HG03280 (cell line): Measurements from ENCODE around the gene SETD2.

Experiments
- ATAC-seq: cut with Tn5 transposase; IDR thresholded peaks from one replicate; pipeline ENCODE4 v1.9.1; 2021; ENCODE audit warnings: mild to moderate bottlenecking, moderate library complexity; ENCODE audit not compliant: unreplicated experiment

SETD2 gene

GRCh38 chr3:47000922-47001730 is 162.8 kb downstream of the SETD2 start:
- no peak for ATAC-seq

- ATAC-seq, result no peak
These were observed 163.6 kb downstream of the SETD2 start for GRCh38 chr3:47000198-47000815.

DNA sequence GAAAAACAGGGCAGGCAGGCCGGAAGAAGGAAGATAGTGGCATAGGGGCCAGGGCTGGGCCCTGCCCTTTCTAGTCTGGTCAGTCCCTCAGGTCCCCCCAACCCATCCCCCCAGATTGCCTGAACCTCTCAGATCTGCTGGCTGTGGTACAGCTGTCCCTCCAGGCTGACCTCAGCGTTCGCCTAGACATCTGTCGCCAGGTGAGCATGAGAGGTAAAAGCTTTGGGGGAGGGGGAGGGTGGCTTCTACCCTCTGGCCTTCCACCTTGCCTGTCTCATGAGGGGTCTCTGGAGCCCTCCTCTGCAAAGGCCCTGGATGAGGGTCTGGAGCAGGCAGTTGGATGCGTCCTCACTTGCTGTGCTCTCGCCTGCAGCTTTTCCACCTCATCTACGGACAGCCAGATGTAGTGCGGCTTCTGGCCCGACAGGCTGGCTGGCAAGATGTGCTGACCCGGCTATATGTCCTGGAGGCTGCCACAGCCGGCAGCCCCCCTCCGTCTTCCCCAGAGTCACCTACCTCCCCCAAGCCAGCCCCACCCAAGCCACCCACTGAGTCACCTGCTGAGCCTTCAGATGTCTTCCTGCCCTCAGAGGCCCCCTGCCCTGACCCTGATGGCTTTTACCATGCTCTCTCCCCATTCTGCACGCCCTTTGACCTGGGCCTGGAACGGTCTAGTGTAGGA is 164.3 kb downstream of the SETD2 start:
- no peak for ATAC-seq

GRCh38 chr3:46998852-46999515 is 164.9 kb downstream of the SETD2 start:
- no peak for ATAC-seq

GRCh38 chr3:46998121-46998851 is 165.6 kb downstream of the SETD2 start:
- ATAC-seq, result no peak

DNA sequence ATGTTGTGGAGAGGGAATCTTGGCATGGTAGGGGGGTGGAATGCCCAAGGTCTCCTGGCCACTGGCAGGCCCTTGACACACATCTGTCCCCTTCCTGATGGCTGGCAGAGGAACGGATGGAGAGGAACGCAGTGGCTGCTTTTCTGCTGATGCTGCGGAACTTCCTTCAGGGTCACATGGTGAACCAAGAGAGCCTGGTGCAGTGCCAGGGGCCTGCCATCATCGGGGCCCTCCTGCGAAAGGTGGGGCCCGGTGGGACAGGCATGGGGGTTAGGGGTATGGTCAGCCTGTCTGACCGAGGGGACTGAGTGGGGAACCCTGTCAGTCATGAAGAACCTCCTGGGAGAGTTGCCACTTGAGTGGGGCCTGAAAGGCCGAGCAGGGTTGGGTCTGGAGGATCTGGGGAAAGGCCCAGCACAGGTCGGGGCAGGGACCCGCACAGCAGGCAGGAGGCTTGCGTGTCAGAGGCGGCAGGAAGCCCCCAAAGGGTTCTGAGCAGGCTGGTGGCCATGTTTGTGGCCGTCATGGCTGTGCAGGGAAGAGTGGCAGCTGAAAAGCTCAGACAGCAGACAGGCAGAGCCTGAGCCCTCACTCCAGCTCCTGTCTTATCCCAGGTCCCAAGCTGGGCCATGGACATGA is 166.3 kb downstream of the SETD2 start:
- ATAC-seq, result no peak

GRCh38 chr3:46996689-46997452 is 167.0 kb downstream of the SETD2 start:
- ATAC-seq, result no peak

DNA sequence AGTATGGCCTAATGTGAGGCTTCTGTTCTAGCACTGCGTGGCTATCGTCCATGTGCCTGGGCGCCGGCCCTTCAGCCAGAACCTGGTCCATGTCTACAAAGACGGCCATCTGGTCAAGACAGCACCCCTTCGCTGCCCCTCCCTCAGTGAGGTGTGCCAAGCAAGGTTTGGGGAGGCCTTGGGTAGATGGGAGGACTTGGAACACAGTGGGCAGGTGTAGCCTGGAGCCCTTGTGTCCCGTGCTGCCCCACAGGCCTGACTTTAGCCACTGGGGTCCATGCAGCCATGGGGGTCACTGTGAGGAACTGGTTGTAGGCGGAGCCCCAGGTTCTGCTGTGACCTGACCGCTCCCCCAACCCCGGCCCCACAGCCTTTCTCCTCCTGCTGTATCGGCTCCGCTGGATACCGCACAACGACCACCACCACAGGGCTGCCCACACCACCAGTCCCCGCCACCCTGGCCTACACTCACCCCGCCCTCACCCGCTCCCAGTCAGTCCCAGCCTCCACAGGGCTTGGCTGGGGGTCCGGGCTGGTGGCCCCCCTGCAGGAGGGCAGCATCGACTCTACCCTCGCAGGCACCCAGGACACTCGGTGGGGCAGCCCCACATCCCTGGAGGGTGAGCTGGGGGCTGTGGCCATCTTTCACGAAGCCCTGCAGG is 167.9 kb downstream of the SETD2 start:
- no peak for ATAC-seq

GRCh38 chr3:46994801-46995731 is 168.8 kb downstream of the SETD2 start:
- ATAC-seq, result no peak

- no peak for ATAC-seq
These were observed 169.9 kb downstream of the SETD2 start for GRCh38 chr3:46993986-46994385.

- no peak for ATAC-seq
These were observed 170.6 kb downstream of the SETD2 start for GRCh38 chr3:46993292-46993691.

DNA sequence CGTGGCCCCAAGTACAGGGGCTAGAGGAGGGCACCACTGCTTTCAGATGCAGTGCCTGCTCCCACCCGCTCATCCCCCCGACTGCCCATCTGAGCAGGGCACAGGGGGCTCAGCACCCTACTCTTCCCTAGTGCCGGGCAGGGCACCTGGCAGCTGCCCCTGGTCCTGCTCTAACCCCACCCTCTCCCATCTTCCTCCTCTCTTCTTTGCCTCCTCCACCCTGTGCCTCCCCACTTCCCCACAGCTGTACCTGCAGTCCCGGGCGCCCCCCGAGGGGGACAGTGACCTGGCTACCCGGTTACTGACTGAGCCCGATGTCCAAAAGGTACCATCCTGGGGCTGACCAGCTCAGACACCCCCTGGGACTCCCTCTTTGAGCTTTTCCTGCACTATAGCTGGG is 171.7 kb downstream of the SETD2 start:
- ATAC-seq, result no peak

- ATAC-seq, result no peak
These were observed 172.3 kb downstream of the SETD2 start for GRCh38 chr3:46991406-46992165.

DNA sequence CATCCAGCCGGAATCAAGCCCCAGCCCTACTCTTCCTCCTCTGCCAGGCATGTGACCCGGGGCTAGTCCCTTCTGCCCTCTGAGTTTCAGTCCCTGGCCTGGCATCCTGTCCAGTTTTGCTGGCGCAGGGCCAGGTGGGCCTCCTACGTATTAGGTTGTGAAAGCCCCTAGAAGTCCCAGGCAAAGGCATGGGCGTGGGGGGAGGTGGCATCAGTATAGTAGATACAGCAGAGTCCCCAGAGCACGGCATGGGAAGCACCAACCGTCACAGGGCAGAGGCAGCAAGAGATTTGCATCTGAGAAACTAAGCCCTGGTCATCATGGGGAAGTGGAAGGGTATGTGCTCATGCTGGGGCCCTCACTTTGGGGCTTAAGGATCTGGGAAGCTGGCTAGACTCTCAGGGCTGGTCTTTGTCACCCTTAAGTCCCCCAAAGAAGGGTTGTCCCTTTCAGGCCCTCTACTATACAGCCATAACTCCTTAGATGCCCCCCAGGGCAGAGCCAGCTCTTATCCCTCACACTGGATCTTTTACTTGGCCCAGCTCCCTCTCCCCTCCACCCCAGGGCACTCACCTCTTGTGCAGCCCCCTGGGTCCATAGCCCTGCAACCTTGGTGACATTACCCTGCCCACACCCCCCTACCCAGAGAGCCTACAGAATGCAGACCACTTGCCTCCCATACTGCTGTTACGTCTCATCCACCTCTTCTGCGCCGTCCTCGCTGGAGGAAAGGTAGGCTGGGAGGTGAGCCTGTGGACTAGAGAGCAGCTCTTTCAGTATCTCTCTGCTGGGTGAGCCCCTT is 173.1 kb downstream of the SETD2 start:
- ATAC-seq, result peak; percentile 30

GRCh38 chr3:46989146-46989810 is 174.6 kb downstream of the SETD2 start:
- no peak for ATAC-seq

DNA sequence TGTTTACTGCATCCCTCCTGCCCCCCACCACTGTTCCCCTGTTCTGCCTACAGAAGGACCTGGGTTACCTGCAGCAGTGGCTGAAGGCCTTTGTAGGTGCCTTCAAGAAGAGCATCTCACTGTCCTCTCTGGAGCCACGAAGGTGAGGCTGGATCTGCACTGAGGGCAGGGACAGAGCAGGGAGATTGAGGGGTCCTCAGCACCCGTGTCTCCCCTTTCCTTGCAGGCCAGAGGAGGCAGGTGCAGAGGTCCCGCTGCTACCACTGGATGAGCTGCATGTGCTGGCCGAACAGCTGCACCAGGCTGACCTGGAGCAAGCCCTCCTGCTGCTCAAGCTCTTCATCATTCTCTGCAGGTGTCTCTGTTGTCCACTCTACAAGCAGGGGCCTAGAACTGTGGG is 175.3 kb downstream of the SETD2 start:
- ATAC-seq, result no peak
